ENCODE data around the gene CPLX4.

CPLX4 gene

GRCh38 chr18:59305295-59305694 is 13.2 kb downstream of the CPLX4 start:
- no peak for DNase-seq

- DNase-seq: no peak
Measured at GRCh38 chr18:59303656-59304195, 14.7 kb downstream of the CPLX4 start.

- no peak for DNase-seq
Measured at GRCh38 chr18:59303006-59303405, 15.4 kb downstream of the CPLX4 start.

- DNase-seq: no peak
Measured at GRCh38 chr18:59301929-59302328, 16.5 kb downstream of the CPLX4 start.

GRCh38 chr18:59300676-59301285 is 17.7 kb downstream of the CPLX4 start:
- no peak for DNase-seq

GRCh38 chr18:59298871-59299270 is 19.6 kb downstream of the CPLX4 start:
- DNase-seq: no peak

- DNase-seq: no peak
Measured at GRCh38 chr18:59293317-59293716, 25.1 kb downstream of the CPLX4 start.

- no peak for DNase-seq
Measured at GRCh38 chr18:59286341-59286740, 32.1 kb downstream of the CPLX4 start.

GRCh38 chr18:59282341-59282740 is 36.1 kb downstream of the CPLX4 start:
- DNase-seq: no peak

- DNase-seq: no peak
Measured at GRCh38 chr18:59279722-59280121, 38.7 kb downstream of the CPLX4 start.

GRCh38 chr18:59279193-59279592 is 39.3 kb downstream of the CPLX4 start:
- DNase-seq: no peak

GRCh38 chr18:59278793-59279192 is 39.7 kb downstream of the CPLX4 start:
- no peak for DNase-seq

GRCh38 chr18:59276047-59276446 is 42.4 kb downstream of the CPLX4 start:
- DNase-seq: no peak

- no peak for DNase-seq
Measured at GRCh38 chr18:59275406-59275949, 43.0 kb downstream of the CPLX4 start.

- no peak for DNase-seq
Measured at GRCh38 chr18:59274533-59274928, 43.9 kb downstream of the CPLX4 start.

GRCh38 chr18:59273759-59274532 is 44.5 kb downstream of the CPLX4 start:
- no peak for DNase-seq

- DNase-seq: no peak
Measured at GRCh38 chr18:59272891-59273758, 45.3 kb downstream of the CPLX4 start, which contains the start of gene RAX. RAX (minus strand) TSS chr18:59273454; CDS start chr18:59273206, 248 bp downstream.

GRCh38 chr18:59272221-59272888 is 46.1 kb downstream of the CPLX4 start:
- DNase-seq: no peak

- DNase-seq: no peak
Measured at GRCh38 chr18:59271606-59272220, 46.7 kb downstream of the CPLX4 start.

- DNase-seq: no peak
Measured at GRCh38 chr18:59270689-59271257, 47.7 kb downstream of the CPLX4 start.

GRCh38 chr18:59269563-59270119 is 48.8 kb downstream of the CPLX4 start:
- no peak for DNase-seq
